NCI-H524 (cell line): ENCODE results near the gene LHX4.

Source experiments
- DNase-seq, 2 experiments: peaks; one replicate each; lab custom pipeline; 2025; lab: John Stamatoyannopoulos, UW

The LHX4 gene

DNA sequence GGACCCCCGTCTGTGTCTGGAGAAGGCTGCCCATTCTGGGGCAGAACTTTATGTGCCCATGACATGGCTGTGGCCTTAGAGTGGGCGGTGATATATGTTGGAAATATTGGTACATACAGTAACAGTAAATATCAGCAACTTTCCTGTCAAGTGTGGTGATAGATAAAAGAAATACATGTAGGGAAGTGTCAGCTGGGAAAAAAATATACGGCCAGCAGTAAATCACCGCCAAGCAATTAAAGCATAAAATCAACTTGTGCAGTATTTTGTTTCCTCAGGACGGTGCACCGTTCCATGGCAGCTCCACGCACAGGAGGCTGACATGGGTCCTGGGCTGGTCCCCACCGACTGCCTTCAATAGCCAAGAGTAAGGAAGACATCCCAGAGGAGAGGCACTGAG is 27.4 kb downstream of the LHX4 start:
- no peak for DNase-seq

DNA sequence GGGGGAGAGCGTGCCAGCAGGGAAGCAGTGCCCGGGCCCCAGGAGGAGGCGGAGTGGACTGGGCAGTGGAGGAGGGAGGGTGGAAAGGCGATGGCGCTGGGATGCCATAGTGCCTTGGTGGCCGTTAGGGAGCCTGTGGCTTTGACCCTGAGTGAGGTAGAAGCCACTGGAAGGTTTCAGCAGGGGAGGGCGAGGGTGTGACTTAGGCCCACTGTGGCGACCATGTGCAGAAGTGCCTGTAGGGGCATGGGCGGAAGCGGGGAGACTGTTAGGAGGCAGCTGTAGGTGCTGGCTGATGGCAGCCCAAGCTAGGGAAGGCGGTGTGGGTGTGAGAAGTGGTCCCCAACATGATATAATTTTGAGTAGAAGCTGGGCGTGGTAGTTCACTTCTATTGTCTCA is 28.2 kb downstream of the LHX4 start:
- no peak for DNase-seq

DNA sequence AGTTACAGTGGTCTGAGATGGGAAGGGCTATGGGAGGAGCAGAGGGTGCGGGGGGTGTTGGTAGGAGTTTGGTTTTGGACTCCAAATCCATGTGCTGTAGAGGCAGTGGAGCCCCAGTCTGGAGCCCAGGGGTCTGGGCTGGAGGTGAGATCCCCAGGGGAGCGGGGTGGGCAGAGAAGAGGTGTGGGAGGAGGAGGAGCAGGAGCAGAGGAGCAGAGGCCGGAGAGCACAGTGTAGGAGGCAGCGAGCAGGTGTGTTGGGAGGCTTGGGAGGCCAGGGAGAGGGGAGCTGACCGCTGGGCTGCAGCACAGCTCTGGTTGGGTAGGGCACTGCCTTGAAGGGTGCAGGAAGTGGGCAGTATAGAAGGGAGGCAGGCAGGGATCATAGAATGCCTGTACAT is 28.9 kb downstream of the LHX4 start:
- no peak for DNase-seq

DNA sequence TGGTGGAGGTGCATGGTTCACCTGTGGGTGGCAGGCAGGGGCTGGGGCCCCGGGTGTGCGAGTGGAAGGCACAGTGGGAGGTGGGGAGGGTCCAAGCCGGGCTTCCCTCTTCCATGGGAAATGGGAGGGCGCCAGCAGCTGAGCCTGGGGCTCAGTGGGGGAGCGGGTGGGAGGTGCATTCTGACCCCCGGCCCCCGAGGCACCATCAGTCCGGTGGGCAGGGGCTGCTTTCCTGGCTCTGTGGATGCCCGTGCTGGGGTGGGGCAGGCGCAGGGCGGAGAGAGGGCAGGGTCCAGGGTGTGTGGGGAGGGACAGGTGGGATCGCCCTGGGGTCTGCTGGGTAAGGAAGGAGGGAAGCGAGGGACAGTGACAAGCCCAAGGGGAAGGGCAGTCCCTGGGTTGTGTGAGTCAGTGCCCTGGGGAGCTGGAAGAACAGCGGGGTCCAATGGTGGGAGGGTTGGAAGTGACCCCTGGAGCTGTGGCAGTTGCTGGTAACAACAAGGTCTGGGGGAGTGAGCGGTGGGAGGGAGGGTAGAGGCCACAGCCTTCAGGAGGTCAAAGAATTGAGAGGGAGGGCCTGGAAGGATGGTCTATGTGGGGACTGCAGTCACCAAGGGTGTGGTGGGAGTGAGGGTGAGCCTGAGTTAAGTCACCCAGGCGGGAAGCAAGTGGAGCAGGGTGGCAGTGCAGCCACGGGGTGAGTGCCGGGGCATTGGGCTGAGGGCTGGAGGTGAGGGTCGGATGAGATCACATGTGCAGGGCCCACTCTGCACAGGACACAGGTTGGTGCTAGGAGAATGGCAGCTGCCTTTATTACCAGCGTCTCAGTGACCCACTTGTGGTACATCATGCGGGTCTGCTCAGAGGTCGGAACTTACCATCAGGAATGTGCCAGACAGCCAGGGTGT is 29.6 kb downstream of the LHX4 start:
- no peak for DNase-seq

DNA sequence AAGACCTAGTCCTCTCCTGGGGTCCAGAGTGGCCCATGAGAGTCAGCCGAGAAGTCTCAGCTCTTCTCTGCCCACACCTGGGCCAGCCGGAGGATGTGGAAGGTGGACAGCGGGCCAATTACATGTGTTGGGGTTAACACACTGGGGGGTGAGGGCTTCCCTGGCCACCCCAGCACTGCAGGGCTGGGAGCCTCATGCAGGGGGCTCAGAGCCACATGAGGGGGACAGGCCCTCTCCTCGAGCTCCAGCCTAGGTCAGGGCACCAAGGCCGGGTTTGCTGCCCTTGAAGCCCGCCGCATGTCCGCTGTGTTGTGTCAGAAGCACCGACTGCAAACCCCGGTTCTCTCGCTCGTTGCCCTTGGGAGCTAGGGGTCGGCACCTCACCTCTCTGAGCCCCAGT is 30.5 kb downstream of the LHX4 start:
- DNase-seq: no peak

DNA sequence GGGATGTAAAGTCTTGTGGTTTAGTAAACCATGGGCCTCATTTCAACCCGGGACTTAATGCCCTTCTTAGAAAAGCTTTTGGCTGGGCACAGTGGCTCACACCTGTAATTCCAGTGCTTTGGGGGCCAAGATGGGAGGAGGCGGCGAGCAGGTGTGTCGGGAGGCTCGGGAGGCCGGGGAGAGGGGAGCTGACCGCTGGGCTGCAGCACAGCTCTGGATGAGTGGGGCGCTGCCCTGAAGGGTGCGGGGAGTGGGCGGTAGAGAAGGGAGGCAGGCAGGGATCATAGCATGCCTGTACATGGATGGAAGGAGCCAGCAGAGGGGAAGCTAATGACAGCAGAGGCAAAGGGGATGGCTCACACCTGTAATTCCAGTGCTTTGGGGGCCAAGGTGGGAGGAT is 31.0 kb downstream of the LHX4 start:
- no peak for DNase-seq

DNA sequence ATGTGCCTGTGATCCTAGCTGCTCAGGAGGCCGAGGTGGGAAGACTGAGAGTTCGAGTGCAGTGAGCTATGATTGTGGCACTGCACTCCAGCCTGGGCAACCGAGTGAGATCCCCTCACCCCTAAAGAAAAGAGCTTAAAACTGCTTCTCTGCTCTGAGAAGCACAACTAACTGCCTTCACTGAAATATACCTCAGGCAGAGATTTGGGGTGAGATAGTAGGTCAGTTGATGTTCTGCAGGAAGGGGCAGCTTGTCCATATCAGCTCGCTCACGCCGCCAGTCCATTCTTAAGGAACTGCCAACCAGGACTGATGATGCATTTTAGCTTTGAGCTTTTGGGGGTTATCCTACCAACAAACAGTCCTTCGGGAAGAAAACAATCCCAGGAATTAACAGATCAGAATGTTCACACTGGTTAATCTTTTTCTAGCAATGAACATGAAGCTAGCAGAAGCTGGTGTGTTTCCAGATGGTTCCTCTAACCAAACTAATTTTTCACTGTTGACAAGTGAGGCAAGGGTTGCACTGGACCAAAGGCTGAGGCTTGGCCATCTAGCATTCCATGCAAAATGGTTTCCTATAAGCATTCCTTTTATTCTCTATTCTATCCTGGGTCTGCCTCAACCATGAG is 31.6 kb downstream of the LHX4 start:
- no peak for DNase-seq

DNA sequence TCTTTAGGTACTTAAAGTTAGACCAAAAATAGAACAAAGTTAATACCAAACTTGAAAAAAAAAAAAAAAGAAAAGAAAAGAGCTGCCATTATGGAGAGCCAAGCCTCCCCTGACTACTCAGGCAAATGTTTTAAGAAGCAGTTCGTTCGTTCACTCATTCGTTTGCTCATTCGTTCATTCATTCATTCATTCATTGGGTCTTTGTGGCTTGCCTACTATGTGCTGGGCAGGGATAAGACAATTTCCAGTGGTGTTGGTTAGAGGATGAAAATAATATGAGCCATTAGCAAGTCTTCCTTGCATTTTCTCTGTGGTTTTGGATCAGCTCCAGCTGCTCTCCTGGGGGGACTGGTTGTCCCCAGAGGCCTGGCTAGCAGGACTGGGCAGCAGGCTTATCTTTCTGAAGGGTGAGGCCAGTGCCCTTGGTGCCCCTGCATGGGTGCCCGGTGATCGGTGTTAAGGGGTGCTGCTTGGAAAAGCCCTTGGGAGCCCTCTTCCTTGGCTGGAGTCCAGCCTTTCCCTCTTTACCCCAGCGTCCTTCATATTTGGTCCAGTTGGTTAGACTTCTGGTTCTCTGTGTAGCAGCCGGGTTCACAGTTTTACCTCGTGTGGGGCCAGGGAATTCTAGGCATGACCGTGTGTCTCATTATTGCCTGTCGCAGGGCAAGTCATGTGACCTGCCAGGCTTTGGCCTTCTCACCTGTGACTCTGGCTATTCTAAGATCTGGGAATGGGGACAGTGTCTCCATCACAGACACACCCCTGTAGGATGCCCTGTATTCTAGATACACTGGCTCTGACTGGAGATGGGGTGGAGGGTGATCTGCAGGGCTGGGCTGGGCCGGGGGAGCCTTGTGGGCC is 32.8 kb downstream of the LHX4 start:
- no peak for DNase-seq

DNA sequence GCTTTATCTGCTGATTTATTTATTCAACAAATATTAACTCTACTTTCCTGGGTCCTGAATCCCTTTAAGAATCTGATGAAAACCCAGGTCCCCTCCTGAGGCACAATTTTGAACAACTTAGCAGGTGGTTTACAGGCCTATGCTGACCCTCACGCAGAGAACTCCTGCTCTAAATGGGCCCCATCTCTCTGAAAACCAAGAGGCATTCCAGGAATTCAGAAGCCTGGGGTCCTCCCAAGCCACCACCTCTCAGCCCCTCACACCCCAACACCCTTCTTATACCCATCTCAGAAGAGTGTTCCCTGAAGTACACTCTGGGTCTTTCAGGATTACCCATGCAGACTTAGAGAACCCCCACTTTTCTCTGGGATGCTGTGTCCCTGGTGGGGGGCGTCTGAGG is 34.5 kb downstream of the LHX4 start:
- no peak for DNase-seq

DNA sequence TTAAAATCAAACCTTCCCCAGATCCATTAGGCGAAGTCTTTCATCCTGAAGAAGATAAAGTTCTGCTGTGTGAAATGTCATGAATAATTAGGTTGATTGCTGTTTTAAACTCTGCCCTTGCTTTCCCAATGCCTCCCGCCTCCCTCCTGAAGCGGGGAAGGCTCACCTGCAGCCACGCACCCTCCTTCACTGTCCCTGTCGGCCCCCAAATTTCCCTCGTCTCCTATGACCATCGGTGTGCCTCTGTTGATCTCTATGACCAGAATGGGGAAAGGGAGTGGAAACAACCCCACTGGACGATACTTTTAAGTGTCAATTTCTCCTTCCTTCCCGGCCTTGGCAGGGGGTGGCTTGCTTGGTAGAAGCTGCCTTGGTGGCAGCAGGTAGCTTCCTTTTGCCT is 35.1 kb downstream of the LHX4 start:
- DNase-seq: no peak

DNA sequence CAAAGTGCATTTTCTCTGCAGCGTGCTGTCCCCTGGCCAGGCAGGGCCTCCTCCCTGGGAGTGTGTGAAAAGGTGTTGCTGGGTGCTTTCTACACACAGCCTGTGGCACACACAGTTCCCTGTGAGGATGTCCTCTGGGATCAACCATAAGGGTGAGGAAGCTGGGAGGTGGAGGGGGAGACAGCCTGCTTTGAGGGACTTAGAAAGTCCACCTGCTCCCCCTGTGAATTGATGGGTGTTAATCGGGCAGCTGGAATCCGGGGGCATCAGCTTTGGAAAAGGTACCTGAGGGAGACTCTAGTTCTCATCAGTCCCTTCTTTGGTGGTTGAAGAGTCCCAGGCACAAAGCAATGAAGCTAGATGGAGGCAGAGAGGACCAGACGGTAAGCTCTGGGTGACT is 35.8 kb downstream of the LHX4 start:
- DNase-seq: no peak

DNA sequence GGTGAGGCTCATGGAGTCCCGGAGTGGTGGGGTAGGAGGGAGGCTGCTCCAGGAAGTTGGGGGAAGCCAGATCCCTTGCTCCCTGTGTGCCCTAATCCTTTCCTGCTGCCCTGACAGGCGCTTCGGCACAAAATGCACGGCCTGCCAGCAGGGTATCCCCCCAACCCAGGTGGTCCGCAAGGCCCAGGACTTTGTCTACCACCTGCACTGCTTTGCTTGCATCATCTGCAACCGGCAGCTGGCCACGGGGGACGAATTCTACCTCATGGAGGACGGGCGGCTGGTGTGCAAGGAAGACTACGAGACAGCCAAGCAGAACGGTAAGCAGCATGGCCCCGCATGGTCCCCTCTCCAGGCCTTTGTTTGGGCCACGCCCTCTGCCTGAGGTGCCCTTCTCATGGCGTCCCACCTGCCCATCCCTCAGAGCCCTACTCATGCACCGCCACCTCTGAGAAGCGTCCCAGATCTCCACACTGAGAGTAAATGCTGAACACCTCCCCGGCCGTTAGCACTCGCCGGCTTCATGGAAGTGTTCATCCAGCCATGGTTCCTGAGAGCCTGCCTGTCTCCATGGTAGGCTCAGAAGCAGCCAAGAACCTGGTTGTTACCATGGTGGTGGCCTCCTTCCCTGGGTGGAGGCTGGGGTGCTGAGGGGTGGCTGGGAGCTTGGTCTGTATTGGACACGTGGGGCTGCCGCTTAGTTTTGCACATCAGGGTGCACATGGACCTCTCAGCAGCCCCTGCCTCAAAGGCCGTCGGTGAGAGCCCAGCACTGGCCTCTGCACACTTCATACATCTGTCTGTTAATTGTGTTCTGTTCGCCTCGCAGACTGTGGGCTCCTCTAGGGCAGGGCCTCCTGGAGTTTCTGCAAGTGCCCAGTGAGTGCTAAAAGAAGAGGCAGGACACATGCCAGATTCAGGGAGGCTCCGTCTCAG is 36.5 kb downstream of the LHX4 start:
- no peak for DNase-seq

DNA sequence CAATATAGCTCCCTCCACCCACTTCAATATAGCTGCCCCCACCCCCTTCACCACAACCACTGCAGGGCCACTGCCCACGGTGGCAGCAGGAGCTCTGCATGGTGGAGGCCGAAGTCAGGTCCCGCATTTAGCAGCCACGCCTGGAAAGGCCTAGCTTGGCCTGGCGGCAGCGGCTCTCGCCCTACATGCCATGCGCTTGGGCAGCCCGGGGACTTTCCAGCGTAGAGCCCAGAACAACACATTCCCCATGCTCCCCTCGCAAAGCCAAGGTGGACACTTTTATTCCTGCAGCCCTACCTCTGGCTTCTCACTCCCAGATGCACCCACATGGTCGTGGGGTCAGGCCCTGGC is 37.1 kb downstream of the LHX4 start:
- DNase-seq: no peak

DNA sequence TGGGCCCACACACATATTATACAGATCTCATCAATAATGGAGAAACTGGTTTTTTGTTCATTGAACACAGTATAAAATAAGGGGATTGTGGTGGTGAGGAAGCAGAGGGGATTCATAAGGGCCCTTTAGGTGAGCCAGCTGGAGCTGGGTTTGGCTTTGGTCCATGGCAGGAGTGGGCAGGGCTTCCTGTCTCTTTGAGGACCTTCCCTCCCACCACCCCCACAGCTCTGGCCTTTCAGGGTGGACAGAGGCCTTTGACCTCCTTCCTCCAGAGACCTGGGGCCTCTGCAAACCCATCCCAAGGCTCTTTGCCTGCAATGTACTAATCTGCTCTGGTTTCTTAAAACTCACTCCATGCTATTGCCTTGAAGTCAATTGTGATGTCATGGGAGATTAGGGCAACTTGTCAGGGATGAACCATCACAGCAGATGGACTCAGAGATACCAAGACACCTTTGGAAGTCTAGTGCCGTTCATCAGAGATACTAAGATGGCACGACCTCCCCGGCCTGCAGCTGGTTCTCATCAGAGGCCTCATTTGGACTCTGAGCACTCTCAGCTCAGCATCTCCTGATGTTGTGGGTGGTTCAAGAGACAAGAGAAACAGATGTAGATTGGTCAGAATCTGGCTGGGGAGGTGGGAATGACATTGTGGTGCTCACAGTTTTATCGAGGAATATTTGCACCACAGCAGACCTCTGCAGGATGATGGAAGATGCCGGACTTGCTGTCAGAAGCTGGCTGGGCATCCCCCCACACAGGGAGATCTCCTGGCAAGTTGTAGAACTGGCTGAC is 37.9 kb downstream of the LHX4 start:
- DNase-seq: peak in 1 of 2 experiments; percentile 11

DNA sequence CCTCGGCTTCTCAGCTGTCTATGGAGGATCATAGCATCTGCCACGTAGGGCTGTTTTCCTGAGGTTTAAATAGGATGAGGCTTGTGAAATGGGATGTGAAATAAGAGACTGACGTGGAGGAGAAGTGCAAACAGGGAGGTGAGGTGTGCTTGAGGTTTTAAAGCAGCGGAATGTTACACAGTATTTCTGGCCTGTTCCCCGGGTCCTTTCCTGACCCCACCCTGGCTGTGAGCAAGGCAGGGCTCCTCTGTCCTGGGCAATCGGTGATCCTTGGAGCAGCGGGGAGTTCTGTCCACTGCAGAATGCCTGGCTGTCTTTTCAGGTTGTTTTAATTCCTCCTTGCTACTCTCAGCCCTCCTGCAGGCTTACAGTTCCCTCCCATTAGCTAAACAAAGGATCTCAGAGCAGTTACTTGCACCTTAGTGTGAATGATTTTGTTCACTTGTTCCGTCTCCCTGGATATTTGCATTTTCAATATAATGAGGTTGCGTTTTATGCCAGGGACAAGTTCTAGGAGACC is 38.6 kb downstream of the LHX4 start:
- DNase-seq: no peak

DNA sequence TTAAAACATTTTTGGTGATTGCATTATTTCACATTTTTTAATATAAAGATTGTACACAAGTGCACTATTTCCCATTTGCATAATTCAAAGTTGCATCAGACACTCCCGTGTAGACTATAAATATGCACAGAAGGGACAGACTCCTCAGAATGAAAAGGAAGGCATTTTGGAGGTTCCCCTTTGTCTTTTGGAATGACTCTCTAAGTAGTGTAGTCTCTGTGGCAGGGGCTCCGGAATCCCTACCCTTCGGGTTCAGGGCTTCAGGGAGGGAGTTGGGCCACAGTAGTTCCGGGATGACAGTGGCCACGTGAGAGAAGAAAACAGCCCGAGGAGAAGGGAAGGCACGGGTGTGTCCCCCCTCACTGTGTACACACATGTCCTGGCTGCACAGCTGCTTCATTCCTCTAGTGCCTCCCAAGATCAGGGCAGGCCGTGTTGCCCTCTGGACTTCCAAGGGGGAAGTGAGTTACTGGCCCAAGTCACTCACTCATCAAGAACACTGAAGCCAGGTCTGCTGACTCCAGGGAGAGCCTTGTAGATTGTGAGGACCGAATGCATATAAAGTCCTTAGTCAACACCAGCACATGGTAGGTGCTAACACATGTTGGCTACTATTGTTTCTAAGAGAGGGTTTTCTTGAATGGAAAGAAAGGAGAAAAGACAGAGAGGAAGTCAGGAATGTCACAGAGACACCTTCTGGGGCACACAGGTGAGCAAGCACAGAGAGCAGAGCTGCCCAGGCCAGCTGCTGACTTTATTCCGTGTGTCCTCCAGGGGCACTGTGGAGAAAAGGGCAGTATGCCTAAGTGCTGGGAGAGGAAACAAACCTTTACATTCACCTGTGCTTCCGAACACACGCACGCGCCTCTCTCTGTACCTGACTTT is 39.8 kb downstream of the LHX4 start:
- DNase-seq: no peak

DNA sequence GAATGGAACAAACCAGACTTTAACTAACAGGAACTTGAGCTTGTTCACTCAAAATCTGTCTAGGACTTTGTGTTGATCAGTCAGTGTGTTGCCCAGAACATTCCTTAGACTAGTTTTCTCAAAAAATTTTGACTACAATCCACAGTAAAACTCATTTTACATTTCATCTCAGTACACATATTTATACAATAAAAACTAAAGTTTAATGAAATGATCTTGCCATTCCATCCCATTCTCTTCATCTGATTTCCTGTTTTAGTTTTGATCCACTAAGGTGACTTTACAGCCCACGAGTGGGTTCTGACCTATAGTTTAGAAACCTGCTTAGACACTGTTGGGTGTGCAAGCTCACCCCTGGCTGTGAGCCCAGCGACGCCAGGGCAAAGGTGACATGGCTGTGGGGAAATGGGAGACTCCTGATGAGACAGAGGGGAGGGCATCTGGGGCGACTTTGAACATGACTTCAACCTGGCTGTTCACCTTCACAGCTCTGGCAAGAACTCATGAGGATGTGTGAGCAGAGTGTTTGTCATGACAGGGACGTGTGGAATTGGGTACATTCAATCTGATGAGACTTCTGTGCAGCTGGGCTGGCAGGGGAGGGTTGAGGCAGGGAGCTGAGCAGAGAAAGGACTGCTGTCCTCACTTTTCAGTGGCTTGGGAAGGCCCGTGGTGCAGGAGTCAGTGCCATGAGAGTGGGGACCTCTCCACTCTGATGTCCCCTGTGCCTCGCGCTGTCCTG is 40.6 kb downstream of the LHX4 start:
- DNase-seq: no peak

DNA sequence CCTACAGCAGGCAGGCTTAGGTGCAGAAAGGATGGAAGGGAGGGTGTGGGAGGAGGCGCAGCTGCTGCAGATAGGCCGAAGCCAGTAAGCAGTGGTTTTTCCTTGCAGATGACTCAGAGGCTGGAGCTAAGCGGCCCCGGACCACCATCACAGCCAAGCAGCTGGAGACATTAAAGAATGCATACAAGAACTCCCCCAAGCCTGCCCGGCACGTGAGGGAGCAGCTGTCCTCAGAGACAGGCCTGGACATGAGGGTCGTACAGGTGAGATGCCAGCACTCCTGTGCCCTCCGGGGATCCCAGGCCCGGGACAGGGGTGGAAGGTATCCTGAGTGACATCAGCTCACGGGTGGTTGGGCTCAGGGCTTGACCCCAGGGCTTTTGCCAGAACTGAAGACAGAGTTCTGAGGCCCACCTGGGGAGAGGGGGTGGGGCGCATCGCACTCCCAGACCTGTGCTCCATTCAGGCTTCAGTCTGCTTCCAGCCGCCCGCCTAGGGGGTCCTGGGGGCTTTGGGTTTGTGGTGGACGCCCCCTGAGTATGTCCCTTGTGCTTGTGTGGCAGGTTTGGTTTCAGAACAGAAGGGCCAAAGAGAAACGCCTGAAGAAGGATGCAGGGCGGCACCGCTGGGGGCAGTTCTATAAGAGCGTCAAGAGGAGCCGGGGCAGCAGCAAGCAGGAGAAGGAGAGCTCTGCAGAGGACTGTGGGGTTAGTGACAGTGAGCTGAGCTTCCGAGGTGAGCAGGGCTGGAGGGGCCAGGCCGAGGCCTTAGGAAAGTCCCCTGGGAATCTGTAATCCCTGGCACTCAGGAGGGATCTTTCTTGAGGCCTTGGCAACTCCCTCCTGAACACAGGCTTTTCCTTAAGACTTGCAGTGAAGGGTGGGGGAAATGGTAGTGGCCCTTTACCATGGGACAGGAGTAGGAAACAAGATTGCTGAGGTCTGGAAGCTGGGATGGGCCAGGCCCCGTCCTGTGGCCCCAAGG is 41.5 kb downstream of the LHX4 start:
- DNase-seq: peak; percentile 61 to 80
